Hematopoietic multipotent progenitor cell (in vitro differentiated cells): ENCODE results near the gene SV2B. TPM values are rescaled to one million over a fixed set of nuclear protein-coding genes. Genes with fewer than 3 reads are reported as not detected.

ENCODE experiments used
- DNase-seq, 3 donors: peaks; one replicate each; pipeline ENCODE4 v3.0.0-alpha.2; 2011 to 2015; ENCODE audit warnings: low read depth in 2 of 3, low spot score in 2 of 3
- total RNA-seq: library from RNA; depleted of rRNA; stranded (reverse); fragments of >200 nt; gene quantifications from one replicate; pipeline ENCODE4 v1.2.3, GENCODE V29; 2012

SV2B gene
- total RNA-seq, 1 donor: 0.27 TPM

- DNase-seq: no peak
Observed at GRCh38 chr15:91225741-91226140, 125.7 kb downstream of the SV2B start.

- DNase-seq: no peak
Observed at GRCh38 chr15:91227117-91227516, 127.1 kb downstream of the SV2B start.

- DNase-seq: no peak
Observed at GRCh38 chr15:91227766-91228165, 127.7 kb downstream of the SV2B start.

- DNase-seq: no peak
Observed at GRCh38 chr15:91228383-91228782, 128.3 kb downstream of the SV2B start.

- no peak for DNase-seq
Observed at GRCh38 chr15:91228890-91229289, 128.8 kb downstream of the SV2B start.

GRCh38 chr15:91231703-91232102 is 131.6 kb downstream of the SV2B start:
- no peak for DNase-seq

- no peak for DNase-seq
Observed at GRCh38 chr15:91234759-91235158, 134.7 kb downstream of the SV2B start.

- DNase-seq: no peak
Observed at GRCh38 chr15:91235376-91235775, 135.3 kb downstream of the SV2B start.

GRCh38 chr15:91237445-91237844 is 137.4 kb downstream of the SV2B start:
- no peak for DNase-seq

- DNase-seq: peak in 1 of 3 donors; percentile 29
Observed at GRCh38 chr15:91238644-91239425, 138.8 kb downstream of the SV2B start.

- no peak for DNase-seq
Observed at GRCh38 chr15:91243826-91244225, 143.8 kb downstream of the SV2B start.

- no peak for DNase-seq
Observed at GRCh38 chr15:91244919-91245318, 144.9 kb downstream of the SV2B start.

GRCh38 chr15:91246998-91247397 is 146.9 kb downstream of the SV2B start:
- no peak for DNase-seq

GRCh38 chr15:91249591-91249990 is 149.5 kb downstream of the SV2B start:
- DNase-seq: no peak

- no peak for DNase-seq
Observed at GRCh38 chr15:91252322-91252721, 152.3 kb downstream of the SV2B start.

- DNase-seq: no peak
Observed at GRCh38 chr15:91252756-91253155, 152.7 kb downstream of the SV2B start.

- peak in 1 of 3 donors; percentile 32 for DNase-seq
Observed at GRCh38 chr15:91253605-91254004, 153.5 kb downstream of the SV2B start.

GRCh38 chr15:91254766-91255165 is 154.7 kb downstream of the SV2B start:
- DNase-seq: no peak

- no peak for DNase-seq
Observed at GRCh38 chr15:91255670-91256192, 155.7 kb downstream of the SV2B start.

- DNase-seq: no peak
Observed at GRCh38 chr15:91257746-91258414, 157.8 kb downstream of the SV2B start.

GRCh38 chr15:91258415-91258759 is 158.3 kb downstream of the SV2B start:
- peak in 2 of 3 donors; percentile 43 to 61 for DNase-seq

GRCh38 chr15:91259077-91259476 is 159.0 kb downstream of the SV2B start:
- DNase-seq: no peak
